CD14-positive monocyte (primary cell): ENCODE results near the gene NGLY1. TPM values are rescaled to one million over a fixed set of nuclear protein-coding genes. Genes with fewer than 3 reads are reported as not detected.

Experiments used
- DNase-seq, 3 donors: peaks; one replicate each; pipeline ENCODE4 v3.0.0-alpha.2; 2011 to 2022
- H2AFZ ChIP-seq: 2 replicates; pipeline ENCODE4 v1.6.0; 2012; ENCODE audit warnings: mild to moderate bottlenecking, low read depth, low read length, inconsistent platforms; ENCODE audit not compliant: insufficient read depth, poor library complexity, severe bottlenecking
- H3K27ac ChIP-seq, 2 donors: 1 replicate in 1 of 2; 2 replicates in 1 of 2; pipeline ENCODE4 v1.5.1; 2012 to 2013; ENCODE audit warnings: low read length in 2 of 2, control low read depth in 1 of 2, inconsistent platforms in 1 of 2, low read depth in 1 of 2, mild to moderate bottlenecking in 1 of 2
- H3K27me3 ChIP-seq, 2 donors: one replicate each; pipeline versions ENCODE4 v1.6.0 to v1.6.1; 2011 to 2013; ENCODE audit warnings: low read length in 2 of 2; ENCODE audit not compliant: control insufficient read depth in 2 of 2, insufficient read depth in 2 of 2
- H3K36me3 ChIP-seq, 2 donors: replicated peaks in 1 of 2; 1 replicate in 1 of 2; 2 replicates in 1 of 2; pipeline versions ENCODE4 v1.5.1 to v1.6.1; 2012 to 2013; ENCODE audit warnings: low read length in 2 of 2, control low read depth in 1 of 2, inconsistent platforms in 1 of 2, mild to moderate bottlenecking in 1 of 2; ENCODE audit not compliant: insufficient read depth in 2 of 2, control insufficient read depth in 1 of 2
- H3K4me1 ChIP-seq, 2 donors: 1 replicate in 1 of 2; 2 replicates in 1 of 2; pipeline versions ENCODE4 v1.5.1 to v1.6.1; 2012 to 2013; ENCODE audit warnings: low read length in 2 of 2, control low read depth in 1 of 2, inconsistent platforms in 1 of 2, mild to moderate bottlenecking in 1 of 2, moderate library complexity in 1 of 2; ENCODE audit not compliant: insufficient read depth in 2 of 2, control insufficient read depth in 1 of 2
- H3K4me2 ChIP-seq: replicated peaks from 2 replicates; pipeline ENCODE3; 2012; ENCODE audit warnings: low read length, moderate library complexity, mild to moderate bottlenecking; ENCODE audit not compliant: poor library complexity, severe bottlenecking; ENCODE audit errors: extremely low read depth
- H3K4me3 ChIP-seq, 3 experiments: fragments of 200-600 bp in 1 of 3; sonication (generic) in 1 of 3; replicated peaks in 1 of 3; 1 replicate in 2 of 3; 2 replicates in 1 of 3; pipeline ENCODE4 v1.5.1; 2011 to 2013; ENCODE audit warnings: low read length in 3 of 3, mild to moderate bottlenecking in 3 of 3, control low read depth in 2 of 3, low read depth in 2 of 3, inconsistent platforms in 1 of 3, moderate library complexity in 1 of 3
- H3K79me2 ChIP-seq: 2 replicates; pipeline ENCODE4 v1.6.0; 2012; ENCODE audit warnings: mild to moderate bottlenecking, control low read depth, inconsistent platforms, low read length, moderate library complexity; ENCODE audit not compliant: insufficient read depth
- H3K9ac ChIP-seq: 2 replicates; pipeline ENCODE4 v1.6.0; 2017; ENCODE audit warnings: low read length, mild to moderate bottlenecking; ENCODE audit not compliant: insufficient read depth, poor library complexity, severe bottlenecking
- H3K9me3 ChIP-seq, 2 donors: replicated peaks in 1 of 2; 1 replicate in 1 of 2; 2 replicates in 1 of 2; pipeline versions ENCODE4 v1.5.1 to v1.6.1; 2012 to 2013; ENCODE audit warnings: low read length in 2 of 2, control low read depth in 1 of 2; ENCODE audit not compliant: control insufficient read depth in 1 of 2, insufficient read depth in 1 of 2
- H4K20me1 ChIP-seq: 2 replicates; pipeline ENCODE4 v1.6.0; 2012; ENCODE audit warnings: mild to moderate bottlenecking, low read length, control low read depth, moderate library complexity; ENCODE audit not compliant: insufficient read depth
- H3K27ac Mint-ChIP-seq, 7 donors: one replicate each; pipeline ENCODE4 v1.8.0; 2020; ENCODE audit warnings: mild to moderate bottlenecking in 7 of 7, mixed read lengths in 7 of 7, moderate library complexity in 6 of 7, inconsistent platforms in 2 of 7
- H3K27me3 Mint-ChIP-seq, 3 donors: one replicate each; pipeline ENCODE4 v1.8.0; 2021 to 2022; ENCODE audit warnings: low read depth in 3 of 3, mild to moderate bottlenecking in 3 of 3, mixed read lengths in 3 of 3, moderate library complexity in 3 of 3, inconsistent platforms in 1 of 3
- H3K36me3 Mint-ChIP-seq, 2 donors: one replicate each; pipeline ENCODE4 v1.8.0; 2020; ENCODE audit warnings: mixed read lengths in 2 of 2, inconsistent platforms in 1 of 2, mild to moderate bottlenecking in 1 of 2
- H3K4me1 Mint-ChIP-seq: one replicate; pipeline ENCODE4 v1.8.0; 2020; ENCODE audit warnings: mild to moderate bottlenecking, mixed read lengths
- H3K4me3 Mint-ChIP-seq, 2 donors: one replicate each; pipeline ENCODE4 v1.8.0; 2020; ENCODE audit warnings: mild to moderate bottlenecking in 2 of 2, mixed read lengths in 2 of 2, moderate library complexity in 1 of 2
- H3K9me3 Mint-ChIP-seq, 7 donors: one replicate each; pipeline ENCODE4 v1.8.0; 2020 to 2022; ENCODE audit warnings: mixed read lengths in 7 of 7, mild to moderate bottlenecking in 6 of 7, moderate library complexity in 6 of 7, inconsistent platforms in 2 of 7
- WGBS: methylation state at CpG from one replicate; pipeline ENCODE4 v1.1.5; 2013; ENCODE audit warnings: missing lambda C conversion rate; ENCODE audit not compliant: insufficient coverage; 5-methylcytosine and 5-hydroxymethylcytosine counted together
- intact Hi-C, 2 donors: fragments of 100-400 bp; cut with micrococcal nuclease; formaldehyde crosslinking; loops; one replicate each; pipeline versions ENCODE4 v1.15.0 to v1.15.1; 2023
- polyA plus RNA-seq, 3 donors: library from polyadenylated mRNA; depleted of rRNA in 1 of 3; unstranded in 2 of 3; stranded (reverse) in 1 of 3; fragments of 300-500 nt in 2 of 3; fragments of >200 nt in 1 of 3; fragmentation: Illumina TruSeq in 2 of 3; gene quantifications; 1 replicate in 2 of 3; 2 replicates in 1 of 3; pipeline ENCODE4 v1.2.3, GENCODE V29; 2012 to 2021
- TF ChIP-seq, protein P1 (sequence below): fragments of 200-600 bp; IDR thresholded peaks from one replicate; pipeline ENCODE4 v1.8.0; 2022; ENCODE audit warnings: antibody characterized with exemption, mild to moderate bottlenecking

The NGLY1 gene
- polyA plus RNA-seq, 3 donors = 11.4 to 33.4 (median 29.6) TPM

DNA sequence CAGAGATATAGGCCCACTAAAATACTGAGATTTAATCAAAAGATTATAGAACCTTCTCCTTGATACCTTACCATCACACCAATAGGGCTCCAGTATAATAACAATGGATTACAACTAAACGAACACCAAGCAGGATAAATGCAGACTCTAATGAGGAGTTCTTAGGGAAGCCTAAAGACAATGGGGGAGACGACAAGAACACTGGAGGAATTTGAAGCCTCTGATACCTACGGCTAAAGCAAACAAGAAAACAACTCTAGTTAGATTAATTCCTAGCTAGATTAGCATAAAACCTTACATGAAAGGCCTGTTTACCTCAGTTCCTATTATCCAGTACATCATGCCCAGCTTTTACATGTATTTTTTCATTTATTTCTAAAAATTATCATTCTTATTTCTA is 35.1 kb downstream of the NGLY1 start:
- peaks cover 7% of the 10 kb centered on the region for H3K79me2 ChIP-seq
- H3K4me1 Mint-ChIP-seq = peaks cover 31% of the 10 kb centered on the region
- intact Hi-C loops = no loop called here

DNA sequence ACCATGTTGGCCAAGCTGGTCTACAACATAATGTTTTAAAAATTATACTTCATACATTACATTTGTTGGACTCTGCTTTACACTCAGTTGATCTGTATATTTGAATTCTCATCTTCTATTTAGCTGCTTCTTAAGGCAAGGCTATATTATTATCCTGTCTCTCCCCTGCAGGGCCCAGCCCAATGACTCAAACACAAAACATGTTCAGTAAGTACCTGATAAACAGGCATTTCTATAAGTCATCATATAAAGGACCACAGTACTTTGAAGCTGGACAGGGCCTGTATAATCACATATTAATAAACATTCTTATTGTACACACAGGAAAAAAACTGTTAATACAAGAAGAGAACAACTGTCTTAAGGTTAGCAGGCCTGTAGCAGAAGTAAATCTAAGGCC is 36.2 kb downstream of the NGLY1 start:
- Histone ChIP-seq H2AFZ (no peak overlapping the region), H3K36me3 (peaks cover 43 to 97% of the 10 kb centered on the region in 2 donors), H3K4me1 (peaks cover 4 to 12% of the 10 kb centered on the region in 2 donors), H3K4me3 (no peak overlapping the region), H4K20me1 (no peaks in the 10 kb centered on the region), H3K9me3 (no peaks in the 10 kb centered on the region), H3K79me2 (peaks cover 7% of the 10 kb centered on the region), H3K4me2 (no peak overlapping the region), H3K27me3 (no peaks in the 10 kb centered on the region), H3K9ac (no peak overlapping the region), H3K27ac (no peak overlapping the region)
- no peaks in the 10 kb centered on the region for H3K9me3 Mint-ChIP-seq
- intact Hi-C loops = no loop called here
- TF ChIP-seq, protein P1, sequence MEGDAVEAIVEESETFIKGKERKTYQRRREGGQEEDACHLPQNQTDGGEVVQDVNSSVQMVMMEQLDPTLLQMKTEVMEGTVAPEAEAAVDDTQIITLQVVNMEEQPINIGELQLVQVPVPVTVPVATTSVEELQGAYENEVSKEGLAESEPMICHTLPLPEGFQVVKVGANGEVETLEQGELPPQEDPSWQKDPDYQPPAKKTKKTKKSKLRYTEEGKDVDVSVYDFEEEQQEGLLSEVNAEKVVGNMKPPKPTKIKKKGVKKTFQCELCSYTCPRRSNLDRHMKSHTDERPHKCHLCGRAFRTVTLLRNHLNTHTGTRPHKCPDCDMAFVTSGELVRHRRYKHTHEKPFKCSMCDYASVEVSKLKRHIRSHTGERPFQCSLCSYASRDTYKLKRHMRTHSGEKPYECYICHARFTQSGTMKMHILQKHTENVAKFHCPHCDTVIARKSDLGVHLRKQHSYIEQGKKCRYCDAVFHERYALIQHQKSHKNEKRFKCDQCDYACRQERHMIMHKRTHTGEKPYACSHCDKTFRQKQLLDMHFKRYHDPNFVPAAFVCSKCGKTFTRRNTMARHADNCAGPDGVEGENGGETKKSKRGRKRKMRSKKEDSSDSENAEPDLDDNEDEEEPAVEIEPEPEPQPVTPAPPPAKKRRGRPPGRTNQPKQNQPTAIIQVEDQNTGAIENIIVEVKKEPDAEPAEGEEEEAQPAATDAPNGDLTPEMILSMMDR = no peak
- peak overlapping the region in 2 of 7 donors; percentile 26 to 39 for H3K27ac Mint-ChIP-seq
- peaks cover 31% of the 10 kb centered on the region for H3K4me1 Mint-ChIP-seq
- H3K4me3 Mint-ChIP-seq = no peak overlapping the region
- DNase-seq = no peak
- peaks cover 82 to 88% of the 10 kb centered on the region in 2 donors for H3K36me3 Mint-ChIP-seq
- no peaks in the 10 kb centered on the region for H3K27me3 Mint-ChIP-seq

More for the DNA sequence above, 35.1 kb downstream of the NGLY1 start:
- no peaks in the 10 kb centered on the region for H4K20me1 ChIP-seq
- H3K9ac ChIP-seq = no peak overlapping the region
- H3K9me3 ChIP-seq = no peaks in the 10 kb centered on the region
- no peak overlapping the region for H2AFZ ChIP-seq
- H3K27me3 ChIP-seq = no peaks in the 10 kb centered on the region
- peaks cover 4 to 12% of the 10 kb centered on the region in 2 donors for H3K4me1 ChIP-seq
- DNase-seq = no peak
- WGBS = no CpG with 5 or more reads among the region's 3 CpGs
- no peak overlapping the region for H3K4me2 ChIP-seq
- no peak overlapping the region for H3K4me3 ChIP-seq
- no peaks in the 10 kb centered on the region for H3K27me3 Mint-ChIP-seq
- H3K36me3 ChIP-seq = peaks cover 44 to 87% of the 10 kb centered on the region in 2 donors
- H3K9me3 Mint-ChIP-seq = no peaks in the 10 kb centered on the region
- peak overlapping the region in 1 of 7 donors; percentile 22 for H3K27ac Mint-ChIP-seq
- H3K36me3 Mint-ChIP-seq = peaks cover 79 to 87% of the 10 kb centered on the region in 2 donors
- no peak overlapping the region for H3K4me3 Mint-ChIP-seq
- TF ChIP-seq, protein P1 = no peak
- peak overlapping the region in 1 of 2 donors; percentile 24 for H3K27ac ChIP-seq
